ENCODE data around the gene ZMIZ1.

Gene ZMIZ1

DNA sequence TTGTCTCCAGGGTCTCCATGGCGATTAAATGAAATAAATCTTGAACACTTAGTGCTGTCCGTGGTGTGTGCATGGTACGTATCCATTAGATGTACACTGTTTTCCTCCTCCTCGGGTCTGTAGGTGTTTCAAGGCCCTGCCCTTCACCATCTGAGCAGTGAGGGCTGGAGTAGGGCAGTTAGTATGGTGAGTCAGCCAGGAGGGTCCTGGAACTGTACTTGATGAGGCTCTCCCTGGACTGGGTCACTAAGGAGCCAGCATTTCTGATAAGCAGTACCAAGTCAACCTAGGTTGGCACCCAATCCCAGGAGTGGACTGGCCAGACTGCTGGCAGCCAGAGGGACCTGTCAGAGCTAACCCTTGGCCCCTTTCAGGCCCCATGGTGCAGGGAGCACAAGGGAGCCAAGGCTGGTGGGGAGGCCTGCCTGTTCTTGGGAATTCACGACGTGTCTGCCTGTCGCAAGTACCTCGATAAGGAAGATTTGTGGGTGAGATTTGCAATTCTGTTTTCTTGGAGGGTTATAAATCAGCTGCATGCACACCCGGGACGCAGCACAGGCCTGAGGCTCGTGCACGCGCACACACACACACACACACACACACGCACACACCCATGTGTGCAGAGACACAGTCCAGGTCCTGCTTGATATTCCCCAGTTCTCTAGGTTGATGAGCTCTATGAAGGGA, 114.2 kb downstream of the ZMIZ1 start:
- no peak for TF ChIP-seq CTCF (IDR thresholded peaks at IDR 0.05)

- TF ChIP-seq CTCF (IDR thresholded peaks at IDR 0.05): no peak
Measured at GRCh38 chr10:79183468-79183865, 114.7 kb downstream of the ZMIZ1 start.

DNA sequence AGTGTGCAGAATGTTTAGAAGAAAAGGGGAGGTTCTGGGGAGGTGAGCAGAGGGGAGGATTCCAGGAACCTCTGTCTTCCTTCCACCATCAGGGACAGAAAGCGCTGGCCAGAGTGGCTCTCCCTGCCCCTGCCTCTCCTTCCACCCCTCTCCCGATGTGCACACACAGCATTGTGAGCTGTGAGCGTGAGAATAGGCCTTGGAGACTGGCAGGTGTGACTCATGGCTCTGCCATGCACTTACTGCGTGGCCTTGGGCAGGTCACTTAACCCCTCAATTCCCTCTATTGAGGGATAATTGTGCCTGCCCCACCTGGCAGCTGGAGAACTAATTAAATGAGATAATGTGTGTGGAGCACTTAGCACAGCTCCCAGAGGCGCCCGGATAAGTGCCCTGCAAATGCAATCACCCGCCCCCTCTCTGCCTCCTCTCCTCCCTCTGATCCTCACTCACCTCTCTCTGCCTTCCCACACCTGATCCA, 115.4 kb downstream of the ZMIZ1 start:
- TF ChIP-seq CTCF (IDR thresholded peaks at IDR 0.05): no peak

GRCh38 chr10:79184657-79185056, 115.9 kb downstream of the ZMIZ1 start:
- TF ChIP-seq CTCF (IDR thresholded peaks at IDR 0.05): no peak

GRCh38 chr10:79185067-79185774, 116.5 kb downstream of the ZMIZ1 start:
- no peak for TF ChIP-seq CTCF (IDR thresholded peaks at IDR 0.05)

- TF ChIP-seq CTCF (IDR thresholded peaks at IDR 0.05): no peak
Measured at GRCh38 chr10:79185796-79186374, 117.1 kb downstream of the ZMIZ1 start.

DNA sequence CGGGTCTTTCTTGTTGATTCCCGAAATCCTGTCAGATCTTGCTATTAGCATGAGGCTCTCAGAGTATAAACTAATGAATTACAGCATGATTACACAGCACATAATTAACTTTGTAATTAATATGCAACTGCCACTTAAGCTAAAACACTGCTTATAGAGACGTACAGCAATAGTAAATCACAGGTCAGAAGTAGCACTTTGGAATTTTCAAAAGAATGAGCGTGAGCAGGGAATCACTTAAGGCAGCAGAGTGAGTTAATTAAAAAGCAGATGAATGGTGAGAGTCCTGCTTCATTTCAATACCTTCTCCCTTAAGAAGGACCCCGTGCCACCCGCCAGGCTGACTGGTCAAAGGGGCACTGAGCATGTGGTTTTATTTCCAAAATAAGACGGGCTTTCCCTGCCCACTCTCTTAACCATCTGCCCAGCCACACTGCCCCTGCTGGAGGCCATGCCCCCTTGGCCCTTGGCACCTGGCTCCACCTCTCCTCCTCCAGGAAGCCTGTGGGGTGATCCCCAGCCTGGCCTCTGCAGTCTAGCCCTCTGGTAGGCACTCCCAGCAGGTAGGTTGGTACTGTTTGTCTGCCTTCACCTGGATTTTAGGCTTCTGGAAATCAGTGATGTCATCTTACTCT, 117.8 kb downstream of the ZMIZ1 start:
- no peak for TF ChIP-seq CTCF (IDR thresholded peaks at IDR 0.05)

Data from LNCAP (cell line).